HG02938 (cell line): ENCODE measurements around the gene SLC28A3.

ENCODE experiments used
- ATAC-seq: cut with Tn5 transposase; IDR thresholded peaks from one replicate; pipeline ENCODE4 v1.9.1; 2021; ENCODE audit warnings: mild to moderate bottlenecking, moderate library complexity; ENCODE audit not compliant: unreplicated experiment

The SLC28A3 gene

DNA sequence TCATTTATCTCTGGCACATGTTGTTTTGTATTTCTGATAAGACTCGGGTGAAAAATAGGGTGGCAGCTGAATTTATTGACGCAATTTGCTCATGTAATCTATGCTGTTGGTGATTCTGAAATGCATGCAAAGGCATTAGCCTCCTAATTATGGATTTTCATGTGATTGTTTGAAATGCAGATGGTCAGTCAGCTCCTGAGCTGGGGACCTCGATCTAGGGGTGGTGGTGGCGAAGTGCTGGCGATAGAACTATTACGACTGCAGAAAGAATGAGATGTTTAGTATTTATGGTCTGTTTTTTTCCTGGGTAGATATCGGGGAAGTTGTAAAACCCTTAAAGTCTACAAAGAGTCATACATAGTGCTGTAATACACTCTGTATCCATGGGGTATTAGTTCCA is 88.6 kb downstream of the SLC28A3 start:
- ATAC-seq: no peak

DNA sequence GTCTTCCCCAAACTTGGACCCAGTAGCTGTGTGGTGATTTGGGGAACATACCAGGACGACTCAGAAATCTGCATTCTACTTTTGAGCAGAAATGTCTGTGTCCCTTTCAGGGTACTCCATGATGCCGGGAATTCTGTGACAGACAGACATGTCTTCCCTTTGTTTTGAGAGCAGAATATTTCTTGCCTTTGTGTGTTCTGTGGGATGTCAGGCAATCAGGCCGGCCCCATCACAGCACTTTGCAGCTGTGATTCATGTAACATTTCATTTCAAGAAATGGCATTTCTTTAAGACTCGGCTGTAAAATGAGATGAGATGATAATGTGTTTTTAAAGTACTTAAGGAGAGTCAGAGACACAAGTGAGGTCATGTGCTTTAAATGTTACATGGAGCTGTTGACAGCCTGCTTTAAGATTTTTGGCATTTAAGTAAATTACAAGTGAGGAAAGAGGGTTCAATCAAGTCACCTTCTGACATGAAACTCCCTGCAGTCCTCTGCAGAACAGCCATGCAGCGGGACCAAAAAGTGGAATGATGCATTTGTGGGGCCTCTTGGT is 98.7 kb downstream of the SLC28A3 start:
- no peak for ATAC-seq

DNA sequence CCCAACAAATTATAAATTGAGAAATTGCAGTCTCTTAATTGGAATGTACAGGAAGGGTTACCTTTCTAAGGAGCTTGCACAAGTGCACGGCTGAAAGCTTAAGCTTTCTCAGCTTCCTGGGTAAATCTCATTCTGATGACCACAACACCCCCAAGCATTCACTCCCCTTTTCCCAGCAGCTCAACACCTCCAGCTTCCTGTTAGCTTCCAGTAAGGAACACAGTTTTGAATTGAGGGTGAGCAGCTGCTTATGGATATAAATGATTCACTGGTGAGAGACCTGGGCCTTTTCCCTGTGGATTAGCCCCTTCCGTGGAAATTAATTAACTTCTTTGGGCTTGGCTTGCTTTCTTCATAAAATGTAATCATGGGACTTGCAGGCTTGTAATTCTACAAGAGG is 101.2 kb downstream of the SLC28A3 start:
- no peak for ATAC-seq

DNA sequence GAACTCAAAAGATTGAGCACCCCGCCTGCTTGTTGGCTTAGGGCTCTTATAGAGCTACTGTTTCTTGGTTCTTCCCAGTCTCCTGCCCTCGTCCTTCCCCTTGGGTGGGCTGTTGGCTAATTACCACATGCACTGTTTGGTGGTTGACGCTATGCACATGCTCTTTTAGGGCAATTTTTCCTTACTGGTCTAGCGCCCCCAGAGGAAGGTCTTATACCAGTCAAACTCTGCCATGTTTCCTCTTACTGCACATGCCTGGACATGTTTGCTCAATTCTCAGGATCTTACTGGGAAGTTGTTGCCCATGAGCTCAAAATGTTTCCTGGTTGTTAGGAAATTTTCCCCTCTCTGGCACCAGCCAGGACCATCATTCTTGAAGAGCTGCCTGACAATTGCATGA is 101.9 kb downstream of the SLC28A3 start:
- no peak for ATAC-seq

DNA sequence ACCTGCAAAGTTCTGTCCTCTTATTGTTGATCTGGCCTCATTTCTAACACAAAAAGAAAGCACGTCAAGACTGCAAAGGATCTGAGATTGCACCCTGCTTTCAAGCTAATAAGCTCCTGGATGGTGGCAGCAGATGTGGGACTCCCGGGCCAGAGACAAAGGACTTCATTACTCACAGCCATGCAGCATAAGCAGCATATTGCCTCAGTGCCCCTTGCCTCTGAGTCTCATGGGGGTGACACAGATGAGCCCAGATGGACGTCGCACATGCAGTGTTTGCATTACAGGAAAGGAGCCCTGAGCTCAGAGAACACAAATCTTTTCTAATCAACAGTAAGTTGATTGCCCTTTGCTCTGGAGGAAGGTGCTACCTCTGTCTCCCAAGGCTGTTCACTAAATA is 105.0 kb downstream of the SLC28A3 start:
- no peak for ATAC-seq

DNA sequence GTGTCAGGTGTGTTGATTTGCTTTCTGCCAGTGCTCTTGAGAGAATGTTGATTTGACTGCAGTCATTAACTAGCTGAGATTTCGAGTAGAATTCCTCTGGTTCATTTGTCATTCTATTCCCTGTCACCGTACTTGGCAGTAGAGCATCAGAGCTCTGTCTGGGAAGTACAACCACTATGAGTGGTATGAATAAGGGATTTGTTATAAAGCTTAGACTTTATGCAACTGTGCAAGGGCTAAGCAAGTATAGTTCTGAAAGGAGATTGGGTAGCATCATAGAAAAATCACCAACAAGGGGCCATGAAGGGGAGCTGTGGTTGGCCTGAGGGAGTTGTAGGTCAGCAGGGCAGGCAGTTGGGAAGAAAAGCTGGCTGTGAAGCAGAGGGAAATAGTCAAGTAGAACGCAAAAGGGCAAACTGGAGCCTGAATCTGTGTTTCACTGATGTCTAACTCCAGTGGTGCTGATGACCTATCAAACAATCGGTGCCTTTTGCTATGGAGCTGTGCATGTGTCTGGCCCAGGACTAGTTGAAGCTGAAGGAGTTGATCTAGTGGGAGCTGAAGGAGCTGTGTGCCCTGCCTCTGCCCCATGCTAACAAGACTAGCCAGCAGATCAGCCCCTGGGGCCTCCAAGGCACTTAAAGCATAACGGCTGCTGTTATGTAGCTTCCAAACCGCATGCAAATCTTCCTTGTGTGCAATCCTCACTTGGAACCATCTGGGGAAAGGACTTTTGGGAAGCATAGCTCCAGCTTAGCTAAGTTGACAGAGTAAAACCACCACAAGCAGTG is 110.0 kb downstream of the SLC28A3 start:
- no peak for ATAC-seq

DNA sequence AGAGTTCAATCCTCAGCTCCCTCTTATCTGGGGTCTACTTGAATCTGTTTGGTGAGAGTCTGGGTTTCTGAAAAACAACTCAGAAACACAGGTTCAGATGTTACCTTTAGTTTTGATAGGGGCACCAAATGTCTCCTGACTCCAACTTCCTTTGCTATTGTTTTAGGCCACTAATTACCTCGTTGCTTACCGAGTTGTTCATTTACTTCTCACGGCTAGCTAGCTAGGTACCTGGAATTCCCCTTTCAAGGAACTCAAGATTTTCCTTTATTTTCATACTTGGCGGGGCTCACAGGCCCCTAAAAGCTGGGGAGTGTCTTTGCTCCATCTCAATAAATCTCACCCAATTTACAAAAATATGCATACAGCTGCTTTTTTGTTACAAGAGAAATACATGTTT is 111.4 kb downstream of the SLC28A3 start:
- ATAC-seq: no peak

DNA sequence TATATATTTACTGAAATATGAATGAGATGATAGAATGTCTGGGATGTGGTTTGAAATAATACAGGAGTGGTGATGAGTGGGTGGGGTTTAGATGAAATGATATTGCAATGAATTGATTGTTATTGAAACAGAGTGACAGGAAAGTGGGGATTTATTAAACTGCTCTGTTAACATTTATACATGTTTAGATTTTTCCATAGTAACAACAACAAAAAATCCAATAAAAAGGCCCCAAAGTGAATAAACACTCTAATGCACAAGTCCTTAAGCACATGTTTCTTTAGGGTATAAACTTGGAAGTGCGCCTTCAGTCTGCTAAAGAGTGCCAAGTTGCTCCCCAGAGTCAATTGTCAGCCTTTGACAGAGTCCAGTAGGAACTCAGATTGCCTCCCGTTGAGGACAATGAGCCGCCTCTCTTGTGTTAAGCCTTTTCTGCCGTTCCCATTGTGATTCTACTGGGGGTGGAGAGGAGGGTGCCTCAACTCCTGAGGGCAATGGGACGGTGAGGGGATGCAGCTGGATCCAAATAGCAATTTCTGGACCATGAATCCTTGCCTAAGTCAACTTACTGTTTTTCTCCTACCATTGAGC is 112.3 kb downstream of the SLC28A3 start:
- no peak for ATAC-seq

DNA sequence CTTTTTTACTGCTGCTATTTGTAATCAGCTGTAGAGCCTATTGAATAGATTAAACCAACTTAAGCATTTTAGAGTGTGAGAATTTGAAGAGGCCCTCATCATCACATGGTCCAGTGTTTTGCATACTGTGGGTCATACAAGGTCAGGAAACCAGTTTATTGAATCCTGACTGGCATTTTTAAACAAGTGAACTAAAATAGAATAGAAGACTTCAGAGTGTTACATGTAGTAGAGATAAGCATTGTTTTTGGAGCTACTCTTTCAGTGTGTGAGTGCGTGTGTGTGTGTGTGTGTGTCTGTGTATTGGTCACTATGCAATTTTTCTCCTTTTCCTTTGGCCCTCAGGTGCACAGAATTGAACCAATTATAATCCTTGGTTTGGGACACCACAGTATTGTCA is 114.4 kb downstream of the SLC28A3 start:
- no peak for ATAC-seq
